ENCODE data around the gene EPHB2.
A peak's percentile ranks its signal among the peaks of the same experiment; 100 is the strongest.

Gene EPHB2

DNA sequence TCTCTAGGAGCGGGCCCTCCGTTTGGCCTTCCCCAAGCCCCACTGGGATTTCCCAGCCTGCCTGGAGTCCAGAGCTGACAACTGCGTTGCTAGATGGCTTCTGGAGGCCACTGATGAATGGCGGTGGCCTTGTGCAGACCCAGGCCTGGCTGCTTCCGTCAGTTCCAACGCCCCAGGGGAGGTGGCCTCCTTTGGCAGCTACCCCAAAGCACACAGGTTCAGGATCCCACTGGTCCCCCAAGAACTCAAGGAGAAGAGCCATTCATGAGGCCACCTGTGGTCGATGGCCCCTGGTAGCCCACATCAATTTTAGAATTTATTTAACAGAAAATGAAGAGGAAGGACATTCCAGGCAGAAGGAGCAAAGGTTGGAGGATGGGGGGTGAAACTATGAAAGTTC is 176.9 kb downstream of the EPHB2 start:
- in situ Hi-C loops (cut with MboI; ENCODE audit: low pct_unique_long_range_greater_than_20kb, low sequenced_read_pairs, unreplicated experiment), result loop anchor here (25.0 kb wide), 1 partner anchor 175 kb away; the partner anchor contains the start of gene EPHB2
- DNase-seq (ENCODE audit: low spot score), result no peak
- TF ChIP-seq, protein P1, sequence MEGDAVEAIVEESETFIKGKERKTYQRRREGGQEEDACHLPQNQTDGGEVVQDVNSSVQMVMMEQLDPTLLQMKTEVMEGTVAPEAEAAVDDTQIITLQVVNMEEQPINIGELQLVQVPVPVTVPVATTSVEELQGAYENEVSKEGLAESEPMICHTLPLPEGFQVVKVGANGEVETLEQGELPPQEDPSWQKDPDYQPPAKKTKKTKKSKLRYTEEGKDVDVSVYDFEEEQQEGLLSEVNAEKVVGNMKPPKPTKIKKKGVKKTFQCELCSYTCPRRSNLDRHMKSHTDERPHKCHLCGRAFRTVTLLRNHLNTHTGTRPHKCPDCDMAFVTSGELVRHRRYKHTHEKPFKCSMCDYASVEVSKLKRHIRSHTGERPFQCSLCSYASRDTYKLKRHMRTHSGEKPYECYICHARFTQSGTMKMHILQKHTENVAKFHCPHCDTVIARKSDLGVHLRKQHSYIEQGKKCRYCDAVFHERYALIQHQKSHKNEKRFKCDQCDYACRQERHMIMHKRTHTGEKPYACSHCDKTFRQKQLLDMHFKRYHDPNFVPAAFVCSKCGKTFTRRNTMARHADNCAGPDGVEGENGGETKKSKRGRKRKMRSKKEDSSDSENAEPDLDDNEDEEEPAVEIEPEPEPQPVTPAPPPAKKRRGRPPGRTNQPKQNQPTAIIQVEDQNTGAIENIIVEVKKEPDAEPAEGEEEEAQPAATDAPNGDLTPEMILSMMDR (IDR thresholded peaks at IDR 0.05; ENCODE audit: extremely low read depth, insufficient read depth, missing control alignments), result no peak

DNA sequence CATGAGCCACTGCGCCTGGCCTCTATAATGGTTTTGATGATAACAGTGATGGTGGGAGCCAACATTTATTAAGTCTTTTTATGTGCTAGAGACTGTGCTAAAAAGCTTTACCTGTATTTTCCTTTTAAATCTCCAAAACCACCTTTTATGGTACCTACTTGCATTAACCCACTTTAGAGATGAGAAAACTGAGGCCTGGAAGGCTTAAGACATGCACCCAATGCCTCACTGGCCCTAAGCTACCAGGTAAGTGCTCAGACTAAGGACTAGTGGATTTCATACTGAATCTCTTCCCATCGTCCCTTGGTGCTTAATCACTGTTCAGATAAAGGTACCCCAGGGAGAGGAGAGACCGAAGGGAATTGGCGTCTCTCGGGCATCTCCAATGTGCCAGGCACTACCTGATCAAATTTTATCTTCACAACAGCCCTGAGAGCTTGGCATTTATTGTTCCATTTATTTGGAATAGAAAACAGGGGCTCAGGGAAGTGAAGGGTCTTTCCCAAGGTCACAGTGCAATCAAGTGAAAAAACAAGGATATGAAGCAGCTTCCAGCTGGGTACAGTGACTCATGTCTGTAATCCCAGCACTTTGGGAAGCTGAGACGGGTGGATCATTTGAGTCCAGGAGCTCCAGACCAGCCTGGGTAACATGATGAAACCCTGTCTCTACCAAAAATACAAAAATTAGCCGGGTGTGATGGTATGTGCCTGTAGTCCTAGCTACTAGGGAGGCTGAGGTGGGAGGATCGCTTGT is 177.9 kb downstream of the EPHB2 start:
- no peak for DNase-seq (ENCODE audit: low spot score)
- TF ChIP-seq, protein P1 (IDR thresholded peaks at IDR 0.05; ENCODE audit: extremely low read depth, insufficient read depth, missing control alignments), result no peak
- in situ Hi-C loops (cut with MboI; ENCODE audit: low pct_unique_long_range_greater_than_20kb, low sequenced_read_pairs, unreplicated experiment), result loop anchor here (25.0 kb wide), 1 partner anchor 176 kb away; the partner anchor contains the start of gene EPHB2

DNA sequence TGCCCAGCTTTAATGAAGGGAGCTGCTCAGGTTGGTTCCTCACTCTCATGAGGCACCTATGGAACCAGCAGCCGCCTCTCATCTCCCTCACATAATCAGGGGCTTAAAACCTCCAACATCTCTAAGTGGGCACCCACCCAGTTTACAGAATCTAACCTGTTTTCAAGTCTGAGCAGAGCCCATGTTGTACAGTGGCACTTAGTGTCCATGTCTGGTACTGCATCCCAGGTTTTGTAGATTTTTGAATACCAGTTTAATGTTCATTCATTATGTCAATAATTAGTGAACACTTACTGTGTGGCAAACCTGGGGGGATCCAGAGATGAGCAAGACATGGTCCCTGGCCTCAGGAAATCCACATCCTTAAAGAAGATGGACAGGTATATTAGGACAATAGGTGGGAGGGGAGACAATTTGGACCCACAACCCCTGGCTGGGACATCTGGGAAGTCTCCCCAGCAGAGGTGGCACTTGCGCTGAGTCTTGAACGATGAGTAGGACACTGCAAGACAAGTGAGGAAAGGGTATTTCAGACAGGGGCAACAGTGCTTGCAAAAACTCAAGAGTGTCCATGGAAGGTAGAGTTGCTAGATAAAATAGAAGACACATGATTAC is 178.7 kb downstream of the EPHB2 start:
- TF ChIP-seq, protein P1 (IDR thresholded peaks at IDR 0.05; ENCODE audit: extremely low read depth, insufficient read depth, missing control alignments), result peak; percentile 65
- in situ Hi-C loops (cut with MboI; ENCODE audit: low pct_unique_long_range_greater_than_20kb, low sequenced_read_pairs, unreplicated experiment), result loop anchor here (25.0 kb wide), 1 partner anchor 177 kb away; the partner anchor contains the start of gene EPHB2
- peak; percentile 73 for DNase-seq (ENCODE audit: low spot score)

DNA sequence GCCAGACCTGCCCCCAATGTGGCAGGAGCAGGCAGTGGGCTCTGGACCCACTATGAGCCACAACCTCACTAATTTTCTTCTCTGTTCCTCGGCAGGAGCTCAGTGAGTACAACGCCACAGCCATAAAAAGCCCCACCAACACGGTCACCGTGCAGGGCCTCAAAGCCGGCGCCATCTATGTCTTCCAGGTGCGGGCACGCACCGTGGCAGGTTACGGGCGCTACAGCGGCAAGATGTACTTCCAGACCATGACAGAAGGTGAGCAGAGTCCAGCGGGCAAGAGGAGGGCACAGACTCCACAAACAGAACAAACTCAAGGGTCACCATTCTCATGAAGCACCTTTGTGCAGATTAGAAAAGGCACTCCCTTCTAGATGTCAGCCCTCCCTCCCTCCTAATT is 182.2 kb downstream of the EPHB2 start:
- TF ChIP-seq, protein P1 (IDR thresholded peaks at IDR 0.05; ENCODE audit: extremely low read depth, insufficient read depth, missing control alignments), result no peak
- in situ Hi-C loops (cut with MboI; ENCODE audit: low pct_unique_long_range_greater_than_20kb, low sequenced_read_pairs, unreplicated experiment), result loop anchor here (25.0 kb wide), 1 partner anchor 180 kb away; the partner anchor contains the start of gene EPHB2
- no peak for DNase-seq (ENCODE audit: low spot score)

DNA sequence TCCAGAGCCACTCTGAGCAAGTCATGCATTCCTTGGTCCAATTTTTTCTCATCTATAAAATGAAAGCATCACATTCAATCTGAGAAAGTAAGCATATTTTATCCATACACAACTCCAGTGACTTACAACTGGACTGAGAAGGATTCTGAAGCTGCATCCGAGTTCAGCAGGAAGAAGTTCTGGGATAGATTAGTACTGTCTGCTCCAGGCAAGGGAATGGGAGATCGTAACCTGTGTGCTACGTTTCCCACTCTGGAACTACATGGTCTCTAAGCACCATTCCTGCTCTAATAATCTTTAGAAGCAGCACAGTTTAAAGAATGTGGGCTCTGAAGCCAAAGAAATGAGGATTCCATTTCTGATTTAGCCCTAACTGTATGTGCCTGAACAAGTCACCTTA is 182.7 kb downstream of the EPHB2 start:
- TF ChIP-seq, protein P1 (IDR thresholded peaks at IDR 0.05; ENCODE audit: extremely low read depth, insufficient read depth, missing control alignments), result no peak
- in situ Hi-C loops (cut with MboI; ENCODE audit: low pct_unique_long_range_greater_than_20kb, low sequenced_read_pairs, unreplicated experiment), result loop anchor here (25.0 kb wide), 1 partner anchor 181 kb away; the partner anchor contains the start of gene EPHB2
- DNase-seq (ENCODE audit: low spot score), result no peak

DNA sequence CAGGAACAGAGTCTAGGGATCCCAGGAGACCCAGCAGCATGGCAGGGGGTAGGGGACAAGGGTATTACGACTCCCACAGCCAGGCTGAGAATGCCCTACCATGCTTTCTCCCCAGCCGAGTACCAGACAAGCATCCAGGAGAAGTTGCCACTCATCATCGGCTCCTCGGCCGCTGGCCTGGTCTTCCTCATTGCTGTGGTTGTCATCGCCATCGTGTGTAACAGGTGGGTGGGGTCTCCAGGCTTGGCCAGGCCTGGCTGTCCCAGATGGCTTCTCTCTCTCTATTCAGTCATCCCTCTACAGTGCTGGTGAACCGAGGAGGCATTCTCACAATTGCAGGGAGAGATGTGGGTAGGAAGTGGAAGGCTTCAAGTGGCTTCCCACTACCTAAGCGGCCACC is 184.7 kb downstream of the EPHB2 start:
- no peak for DNase-seq (ENCODE audit: low spot score)
- in situ Hi-C loops (cut with MboI; ENCODE audit: low pct_unique_long_range_greater_than_20kb, low sequenced_read_pairs, unreplicated experiment), result loop anchor here (25.0 kb wide), 1 partner anchor 183 kb away; the partner anchor contains the start of gene EPHB2
- TF ChIP-seq, protein P1 (IDR thresholded peaks at IDR 0.05; ENCODE audit: extremely low read depth, insufficient read depth, missing control alignments), result no peak
